Stimulated activated CD8-positive, alpha-beta memory T cell treated with anti-CD3 and anti-CD28 coated beads, Interleukin-4, amount 100 ng/mL, for 1 hour (primary cell): ENCODE measurements around the gene RAB11FIP4.

Experiments used
- DNase-seq, 2 donors: peaks; one replicate each; pipeline ENCODE4 v3.0.0-alpha.2; 2020; ENCODE audit warnings: low read depth in 2 of 2, low spot score in 1 of 2

RAB11FIP4 gene

GRCh38 chr17:31405890-31406371 is 14.5 kb downstream of the RAB11FIP4 start:
- DNase-seq: no peak

- no peak for DNase-seq
Measured at GRCh38 chr17:31408586-31408985, 17.1 kb downstream of the RAB11FIP4 start.

- DNase-seq: no peak
Measured at GRCh38 chr17:31411707-31412285, 20.3 kb downstream of the RAB11FIP4 start.

GRCh38 chr17:31412511-31412910 is 21.0 kb downstream of the RAB11FIP4 start:
- DNase-seq: no peak

- DNase-seq: no peak
Measured at GRCh38 chr17:31413081-31413799, 21.8 kb downstream of the RAB11FIP4 start.

- no peak for DNase-seq
Measured at GRCh38 chr17:31413874-31414549, 22.5 kb downstream of the RAB11FIP4 start.

- no peak for DNase-seq
Measured at GRCh38 chr17:31414550-31414918, 23.1 kb downstream of the RAB11FIP4 start.

- no peak for DNase-seq
Measured at GRCh38 chr17:31415004-31415454, 23.6 kb downstream of the RAB11FIP4 start.

- no peak for DNase-seq
Measured at GRCh38 chr17:31415640-31416502, 24.4 kb downstream of the RAB11FIP4 start.

GRCh38 chr17:31416503-31416923 is 25.0 kb downstream of the RAB11FIP4 start:
- DNase-seq: no peak

- no peak for DNase-seq
Measured at GRCh38 chr17:31417051-31417792, 25.7 kb downstream of the RAB11FIP4 start.

- DNase-seq: no peak
Measured at GRCh38 chr17:31418773-31419350, 27.4 kb downstream of the RAB11FIP4 start.

GRCh38 chr17:31422443-31422842 is 31.0 kb downstream of the RAB11FIP4 start:
- DNase-seq: no peak

- no peak for DNase-seq
Measured at GRCh38 chr17:31424944-31425281, 33.4 kb downstream of the RAB11FIP4 start.

- DNase-seq: no peak
Measured at GRCh38 chr17:31425282-31426040, 34.0 kb downstream of the RAB11FIP4 start.

- DNase-seq: no peak
Measured at GRCh38 chr17:31427684-31428083, 36.2 kb downstream of the RAB11FIP4 start.

- no peak for DNase-seq
Measured at GRCh38 chr17:31428111-31428510, 36.6 kb downstream of the RAB11FIP4 start.

GRCh38 chr17:31428512-31428911 is 37.0 kb downstream of the RAB11FIP4 start:
- no peak for DNase-seq

GRCh38 chr17:31431098-31431851 is 39.8 kb downstream of the RAB11FIP4 start:
- no peak for DNase-seq
